HG03095 (cell line): Measurements from ENCODE around the gene SLC25A15.

Experiments used
- ATAC-seq: cut with Tn5 transposase; IDR thresholded peaks from one replicate; pipeline ENCODE4 v1.9.1; 2021; ENCODE audit warnings: moderate library complexity; ENCODE audit not compliant: unreplicated experiment

The SLC25A15 gene

DNA sequence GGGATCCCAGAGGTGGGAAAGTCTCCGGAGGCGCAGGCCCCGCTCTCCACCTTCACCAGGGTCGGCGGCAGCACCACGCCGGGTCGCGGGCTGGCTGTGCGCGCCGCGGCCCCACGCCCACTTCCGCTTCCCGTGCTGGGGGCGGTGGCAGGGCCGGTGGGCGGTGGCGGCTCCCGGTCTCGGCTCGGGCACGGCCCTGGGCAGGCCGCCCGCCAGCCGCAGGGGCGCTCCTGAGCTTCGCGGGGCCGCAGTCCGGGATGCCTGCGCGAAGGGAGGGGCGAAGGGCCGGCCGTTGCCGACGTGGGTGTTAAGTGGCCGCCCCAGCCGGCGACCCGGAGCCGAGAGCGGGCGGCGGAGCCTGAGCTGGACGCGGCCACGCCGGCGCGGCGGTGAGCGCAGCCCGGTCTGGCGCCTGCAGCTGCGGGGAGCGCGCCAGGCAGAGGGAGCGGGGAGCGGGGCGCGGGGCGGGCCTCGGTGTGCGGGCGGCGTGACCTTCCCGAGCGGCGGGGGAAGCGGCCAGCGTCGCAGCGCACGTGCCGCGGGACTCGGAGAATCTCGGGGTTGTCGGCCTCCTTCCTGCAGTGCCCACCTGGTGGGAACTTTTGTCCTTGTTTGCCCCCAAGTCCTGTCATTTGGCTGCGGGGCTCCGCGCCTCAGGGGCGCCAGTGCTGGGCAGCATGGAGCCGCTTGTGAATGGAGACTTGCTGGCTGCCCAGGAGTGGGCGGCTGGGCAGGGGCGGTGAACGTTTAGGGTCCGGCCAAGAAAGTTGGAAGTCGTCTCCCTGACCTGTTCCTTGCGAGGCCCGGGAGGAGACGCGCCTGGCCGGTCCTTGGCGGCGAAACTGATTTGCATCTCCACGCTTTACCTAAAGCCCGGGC, at the start of gene SLC25A15:
SLC25A15 (plus strand) TSS at position 337 of the 879 bp plus-strand sequence. CDS start 3,616 bp downstream, outside the sequence.
- peak; percentile 81 for ATAC-seq

DNA sequence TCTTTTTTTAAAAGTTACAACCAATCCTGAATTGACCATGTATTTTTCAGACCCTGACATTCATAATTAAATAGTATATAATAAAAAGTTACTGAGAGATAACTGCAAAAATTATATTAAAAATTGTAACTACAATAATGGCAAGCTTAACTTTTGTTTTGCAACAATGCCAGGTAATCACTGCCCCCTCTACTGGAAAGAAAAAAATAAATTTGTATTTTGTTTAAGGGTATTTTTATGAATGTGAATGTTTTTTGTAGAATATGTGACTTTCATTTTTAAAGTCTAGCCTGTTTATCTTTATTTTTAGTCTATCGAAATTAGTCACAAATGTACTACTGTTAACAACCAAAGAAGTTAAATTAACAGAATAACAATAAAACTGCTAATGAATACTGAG, 40.1 kb upstream of the SLC25A15 start:
- ATAC-seq, result no peak

DNA sequence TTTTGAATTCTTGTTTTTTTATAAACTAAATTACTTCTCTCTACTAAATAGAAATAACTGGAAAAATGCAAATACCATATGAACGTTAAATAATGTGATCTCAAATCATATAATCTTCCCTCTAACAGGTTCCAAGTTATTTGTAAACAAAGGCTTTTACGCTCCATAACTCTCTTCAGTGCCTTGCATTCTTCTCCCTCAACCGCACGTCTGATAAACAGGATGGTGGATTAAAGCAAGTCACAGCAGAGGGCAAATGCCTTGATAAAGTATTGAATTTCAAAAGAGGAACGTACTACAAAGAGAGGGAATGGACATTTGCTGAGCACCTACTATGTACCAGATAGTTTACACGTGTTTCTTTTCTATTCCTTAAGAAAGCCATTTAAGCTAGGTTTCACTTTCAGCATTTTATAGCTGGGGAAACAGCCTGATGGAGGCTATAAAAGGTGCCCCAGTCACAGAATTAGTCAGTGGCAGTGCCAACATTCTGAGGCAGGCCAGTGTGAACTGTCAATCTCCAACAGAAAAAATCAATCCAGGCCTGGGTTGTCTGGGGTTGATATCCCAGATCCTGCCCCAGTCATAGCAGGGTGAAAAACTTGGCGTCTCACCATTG, 34.2 kb upstream of the SLC25A15 start:
- ATAC-seq, result no peak

DNA sequence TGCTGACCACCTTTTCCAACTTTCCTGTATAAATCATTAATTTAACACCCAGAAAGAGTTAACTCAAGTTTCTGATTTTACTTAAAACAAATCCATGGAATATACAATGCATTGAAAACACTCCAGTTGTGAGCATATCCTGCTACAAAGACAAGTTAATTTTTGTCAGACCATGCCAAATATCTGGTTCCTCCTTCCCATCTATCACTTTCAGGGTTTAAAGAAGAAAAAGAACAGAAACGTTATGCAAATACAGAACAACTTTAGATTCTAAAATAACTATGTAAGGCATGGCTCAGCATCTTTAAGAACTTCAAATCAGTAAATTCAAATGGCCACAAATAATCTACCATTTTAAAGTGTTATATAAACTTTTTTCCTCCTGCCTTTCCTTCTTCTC, 33.4 kb upstream of the SLC25A15 start:
- ATAC-seq, result peak; percentile 57

DNA sequence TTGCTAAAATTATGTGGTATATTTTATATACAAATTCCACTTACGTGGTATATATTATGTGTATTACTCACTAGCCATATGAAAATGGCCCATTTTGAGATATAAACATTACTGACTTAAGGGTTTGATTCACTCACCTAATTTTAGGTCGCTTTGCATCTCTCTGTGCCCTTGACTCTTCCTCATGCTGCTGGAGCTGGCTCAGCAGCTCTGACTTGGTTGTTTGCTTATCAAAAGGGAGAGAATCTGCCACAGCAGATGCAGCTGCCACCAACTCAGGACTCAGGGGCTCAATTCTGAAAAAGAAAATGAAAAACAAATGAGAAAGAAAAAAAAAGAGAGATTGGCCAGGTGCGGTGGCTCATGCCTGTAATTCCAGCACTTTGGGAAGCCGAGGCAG, 30.6 kb upstream of the SLC25A15 start:
- no peak for ATAC-seq

DNA sequence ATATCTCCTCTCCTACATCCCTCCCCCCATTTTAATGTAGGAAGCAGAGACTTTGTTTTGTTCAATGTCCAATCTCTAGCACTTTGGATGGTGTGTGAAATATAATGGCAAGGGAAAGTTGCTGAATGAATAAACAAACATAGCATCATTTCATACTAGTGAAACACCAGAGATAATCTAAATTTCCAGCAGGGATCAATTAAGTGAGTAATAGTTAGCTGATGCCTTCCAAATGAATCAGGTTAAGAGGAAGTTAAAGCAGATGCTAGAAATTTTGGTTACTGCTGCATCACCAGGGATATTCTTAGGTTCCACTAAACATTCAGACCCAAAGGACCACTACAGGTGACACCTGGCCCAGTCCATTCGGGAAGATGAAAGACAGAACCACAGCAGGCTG, 26.6 kb upstream of the SLC25A15 start:
- no peak for ATAC-seq

DNA sequence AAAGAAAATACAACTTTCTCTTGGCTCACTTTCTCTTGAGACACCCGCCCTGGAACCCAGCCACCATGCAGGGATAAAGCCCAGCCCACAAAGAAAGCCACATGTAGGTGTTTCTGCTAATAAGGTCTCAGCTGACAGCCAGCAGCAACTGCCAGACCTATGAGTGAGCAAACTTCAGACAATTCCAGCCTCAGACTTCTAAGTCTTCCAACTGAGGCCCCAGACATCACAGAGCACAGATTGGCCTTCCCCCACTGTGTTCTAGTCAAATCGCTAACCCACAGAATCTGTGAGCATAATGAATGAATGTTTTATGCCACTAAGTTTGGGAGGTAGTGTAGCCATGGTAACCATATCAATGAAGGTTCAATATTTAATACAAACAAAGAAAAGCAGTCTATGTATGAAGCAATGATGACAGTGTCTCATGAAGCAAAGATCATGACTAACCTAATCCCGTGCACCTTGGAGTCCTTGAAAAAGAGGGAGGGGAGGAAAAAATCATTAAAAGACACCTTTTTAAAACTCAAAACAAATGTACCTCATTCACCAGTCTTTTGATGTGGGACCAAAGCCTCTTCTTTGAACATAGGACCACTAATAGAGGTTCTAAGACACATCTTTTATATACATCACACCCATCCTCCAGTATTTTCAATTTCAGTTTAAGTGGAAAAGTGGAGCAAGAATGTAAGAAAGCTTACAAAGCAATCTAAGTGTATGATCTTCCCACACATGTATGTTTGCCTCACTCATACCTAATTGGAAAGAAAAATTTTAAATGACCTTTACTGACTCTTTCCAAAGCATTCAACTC, 24.6 kb upstream of the SLC25A15 start:
- no peak for ATAC-seq

DNA sequence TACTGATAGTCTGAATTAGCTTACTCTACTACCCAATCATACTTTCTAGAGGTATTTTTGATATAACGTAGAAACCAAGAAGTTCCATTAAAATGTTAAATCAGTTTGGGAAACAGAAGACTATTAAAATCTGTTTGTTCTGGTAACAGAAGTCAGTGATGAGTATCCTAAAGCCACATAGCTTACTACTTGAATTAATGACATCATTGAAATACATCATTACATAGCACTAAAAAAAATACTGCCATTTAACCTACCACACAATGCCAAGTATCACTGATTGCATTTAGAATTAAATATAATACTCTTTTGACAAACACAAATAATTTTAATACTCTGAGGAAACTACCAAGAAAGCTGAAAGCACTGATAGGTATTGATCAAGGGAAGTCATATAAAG, 23.8 kb upstream of the SLC25A15 start:
- no peak for ATAC-seq

DNA sequence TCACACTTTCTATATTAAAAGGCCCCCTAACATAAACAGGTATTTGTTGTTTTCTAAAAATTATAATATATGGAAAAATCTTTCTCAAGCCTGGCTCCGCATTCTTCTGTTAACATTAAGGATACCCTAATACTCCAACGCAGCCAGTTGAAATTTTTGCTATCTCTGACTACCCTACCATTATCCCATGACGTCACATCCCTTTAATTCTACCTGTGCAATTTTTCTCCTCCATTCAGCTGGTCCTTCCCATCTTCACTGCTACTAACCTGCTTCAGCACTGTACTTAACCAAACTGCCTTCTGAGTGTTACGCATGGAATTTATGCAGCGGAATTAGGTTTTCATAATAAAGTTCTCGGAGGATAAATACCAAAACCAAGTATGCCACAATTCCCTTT, 19.4 kb upstream of the SLC25A15 start:
- ATAC-seq, result no peak

DNA sequence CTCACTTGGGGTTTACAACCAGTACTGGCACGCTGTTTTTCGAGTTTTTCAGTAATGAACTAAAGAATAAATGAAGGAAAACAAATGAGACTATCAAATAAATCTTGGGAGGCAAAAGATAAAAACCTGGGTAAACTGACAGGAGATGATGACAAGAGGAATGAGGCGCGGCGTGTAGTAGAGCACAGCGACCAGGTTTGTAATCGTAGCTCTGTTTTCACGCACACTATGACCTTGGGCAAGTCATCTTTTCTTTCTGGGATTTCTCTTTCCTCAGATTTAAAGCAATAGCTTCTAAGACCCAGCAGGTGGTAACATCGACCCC, 18.8 kb upstream of the SLC25A15 start:
- no peak for ATAC-seq

DNA sequence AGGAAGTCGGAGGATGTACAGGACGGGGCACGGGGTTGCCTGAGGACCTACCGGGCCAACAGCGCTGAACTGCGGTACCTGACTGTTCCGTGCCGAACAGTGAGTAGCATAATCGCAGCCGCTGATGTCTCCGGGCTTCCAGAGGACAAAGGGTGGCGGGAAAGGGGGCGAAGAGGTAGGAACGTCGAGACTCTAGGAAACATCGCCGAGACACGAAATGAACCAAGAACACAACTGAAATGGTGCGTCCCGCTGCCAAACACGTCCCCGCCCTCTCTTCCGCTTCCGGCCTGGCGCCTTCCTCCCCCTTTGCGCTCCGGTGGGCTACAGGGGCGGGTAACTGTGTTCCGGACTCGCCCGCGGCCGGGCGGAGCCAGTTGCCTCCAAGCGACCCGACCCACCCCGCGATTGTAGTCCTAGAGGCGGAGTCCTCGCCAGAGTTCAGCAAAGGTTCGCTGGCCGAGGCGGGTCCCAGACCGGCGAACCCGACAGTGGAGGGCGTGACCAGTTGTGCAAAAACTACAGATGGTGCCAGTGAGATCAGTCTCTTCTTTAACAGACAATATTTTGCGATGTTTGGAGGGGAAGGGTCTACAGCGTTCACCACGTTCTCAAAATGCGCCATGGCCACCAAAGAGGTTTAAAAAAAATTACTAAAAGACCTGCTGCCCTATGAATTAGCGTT, 18.3 kb upstream of the SLC25A15 start, which contains the start of gene MRPS31:
MRPS31 (minus strand) TSS at position 257 of the 685 bp plus-strand sequence; CDS start at position 203, 54 bp downstream.
- ATAC-seq, result peak; percentile 96

DNA sequence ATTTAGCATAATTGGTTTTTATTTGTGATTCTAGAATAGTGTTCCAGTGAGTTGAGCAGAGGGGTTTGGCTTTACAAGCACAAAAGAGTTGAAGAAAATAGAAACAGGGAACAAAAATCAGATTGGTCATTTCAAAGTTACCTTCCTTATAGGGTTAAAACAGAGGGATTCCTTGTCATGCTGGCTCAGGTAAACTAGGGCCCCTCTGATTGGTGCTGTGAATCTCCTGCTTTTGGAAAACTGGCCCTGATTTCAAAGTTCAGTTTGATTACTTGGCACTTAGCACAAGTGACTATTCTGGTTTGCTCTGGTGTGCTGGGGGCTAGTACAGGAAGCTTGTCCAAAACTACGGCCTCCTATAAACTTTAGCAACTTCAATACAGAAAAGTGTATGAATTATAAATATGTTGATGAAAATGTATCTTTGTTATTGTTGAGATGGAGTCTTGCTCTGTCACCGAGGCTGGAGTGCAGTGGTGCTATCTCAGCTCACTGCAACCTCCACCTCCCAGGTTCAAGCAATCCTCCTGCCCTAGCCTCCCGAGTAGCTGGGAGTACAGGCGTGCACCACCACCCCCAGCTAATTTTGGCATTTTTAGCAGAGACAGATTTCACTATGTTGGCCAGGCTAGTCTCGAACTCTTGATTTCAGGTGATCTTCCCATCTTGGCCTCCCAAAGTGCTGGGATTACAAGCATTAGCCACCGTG, 16.5 kb upstream of the SLC25A15 start:
- ATAC-seq, result no peak

DNA sequence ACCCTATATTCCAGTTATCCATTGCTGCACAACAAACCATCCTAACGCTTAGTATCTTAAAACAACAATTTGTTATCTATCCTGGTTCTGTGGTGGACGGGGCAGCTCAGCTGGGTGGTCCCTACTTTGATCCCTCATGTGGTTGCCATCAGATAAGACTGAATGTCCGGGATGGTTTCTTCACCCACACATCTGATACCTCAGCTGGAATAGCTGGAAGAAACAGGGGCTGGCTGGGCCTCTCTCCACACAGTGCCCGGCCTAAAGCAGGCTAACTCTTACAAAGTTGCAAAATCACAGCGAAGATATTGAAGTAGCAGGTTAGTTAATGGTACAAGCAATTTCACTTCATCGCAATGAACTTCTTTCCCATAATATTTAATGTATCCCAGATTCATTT, 14.7 kb upstream of the SLC25A15 start:
- no peak for ATAC-seq

DNA sequence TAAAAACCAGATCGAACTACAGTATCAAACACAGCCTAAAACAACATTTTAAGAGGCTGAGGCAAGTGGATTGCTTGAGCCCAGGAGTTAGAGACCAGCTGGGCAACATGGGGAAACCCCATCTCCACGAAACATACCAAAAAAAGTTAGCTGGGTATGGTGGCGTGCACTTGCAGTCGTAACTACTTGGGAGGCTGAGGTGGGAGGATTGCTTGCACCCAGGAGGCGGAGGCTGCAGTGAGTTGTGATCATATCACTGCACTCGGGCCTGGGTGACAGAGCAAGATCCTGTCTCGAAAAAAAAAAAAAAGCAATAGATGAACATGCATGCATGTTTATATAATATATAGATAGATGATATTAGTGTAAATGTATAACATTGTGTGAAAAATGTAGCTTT, 13.2 kb upstream of the SLC25A15 start:
- no peak for ATAC-seq

DNA sequence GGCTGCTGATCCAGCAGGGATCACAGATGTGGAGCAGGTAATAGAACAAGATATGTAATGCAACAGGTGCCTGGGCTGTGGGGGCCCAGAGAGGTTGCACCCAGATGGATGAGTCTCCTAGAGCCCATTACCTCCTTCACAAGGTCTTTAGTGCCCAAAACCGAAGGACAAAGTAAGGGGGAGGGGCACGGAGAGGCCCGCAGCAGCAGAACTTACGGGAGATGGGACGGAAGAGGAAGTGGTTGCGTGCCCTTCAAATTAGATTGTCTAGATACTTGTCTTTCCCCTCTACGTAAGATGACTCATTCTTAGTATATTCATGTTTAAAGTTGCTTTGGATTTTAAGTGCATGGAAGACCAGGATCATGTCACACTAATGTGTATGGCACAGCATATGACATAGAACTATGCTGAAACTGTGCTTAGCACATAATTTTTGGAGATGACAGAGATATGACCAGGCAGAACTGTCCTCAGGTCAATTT, 12.7 kb upstream of the SLC25A15 start:
- peak; percentile 52 for ATAC-seq

DNA sequence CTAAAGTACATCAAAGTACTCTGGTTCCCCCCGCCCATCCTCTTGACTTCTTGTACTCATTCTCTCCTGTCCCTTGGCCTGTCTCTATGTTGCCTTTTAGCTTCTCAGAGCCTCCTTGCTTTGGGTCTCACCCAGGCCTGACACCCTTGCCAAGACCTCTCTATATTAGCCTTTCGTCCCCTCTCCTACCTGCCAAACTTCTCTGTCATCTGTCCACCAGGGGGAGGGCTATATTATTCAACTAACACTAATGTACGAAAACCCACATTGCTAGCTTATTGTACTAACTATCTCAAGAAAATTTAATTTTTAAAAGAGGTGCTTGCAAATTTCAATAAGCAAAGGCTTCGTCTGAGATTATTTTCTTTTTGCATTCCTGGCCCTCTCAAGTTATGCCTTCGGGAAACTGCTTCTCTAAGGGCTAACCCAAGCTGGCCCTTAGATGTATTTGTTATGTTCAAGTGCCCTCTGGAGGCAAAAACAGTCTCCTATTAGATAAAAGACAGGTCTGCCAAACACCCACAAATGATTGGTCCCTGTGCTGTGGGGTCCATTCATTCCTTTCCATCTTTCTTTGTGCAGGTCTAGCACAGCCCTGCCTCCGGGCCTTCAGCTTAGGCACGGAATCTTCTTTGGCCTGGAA, 12.1 kb upstream of the SLC25A15 start:
- peak; percentile 80 for ATAC-seq

DNA sequence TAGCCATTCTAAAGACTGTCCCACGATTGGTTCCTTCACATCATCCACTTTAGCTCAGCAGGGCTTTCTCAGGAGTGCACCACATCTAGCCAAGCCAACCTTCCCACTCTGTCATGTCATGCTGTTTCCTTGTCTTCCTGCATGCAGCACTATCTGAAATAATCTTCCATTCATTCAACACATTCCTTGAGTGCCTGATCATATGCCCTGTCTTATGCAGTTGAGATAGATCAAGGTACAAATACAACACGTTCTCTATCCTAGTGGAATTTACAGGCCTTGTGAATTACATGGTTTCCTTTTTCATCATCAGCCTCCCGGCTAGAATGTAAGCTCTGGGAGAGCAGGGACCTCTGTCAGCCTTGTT, 11.6 kb upstream of the SLC25A15 start:
- ATAC-seq, result peak; percentile 7

DNA sequence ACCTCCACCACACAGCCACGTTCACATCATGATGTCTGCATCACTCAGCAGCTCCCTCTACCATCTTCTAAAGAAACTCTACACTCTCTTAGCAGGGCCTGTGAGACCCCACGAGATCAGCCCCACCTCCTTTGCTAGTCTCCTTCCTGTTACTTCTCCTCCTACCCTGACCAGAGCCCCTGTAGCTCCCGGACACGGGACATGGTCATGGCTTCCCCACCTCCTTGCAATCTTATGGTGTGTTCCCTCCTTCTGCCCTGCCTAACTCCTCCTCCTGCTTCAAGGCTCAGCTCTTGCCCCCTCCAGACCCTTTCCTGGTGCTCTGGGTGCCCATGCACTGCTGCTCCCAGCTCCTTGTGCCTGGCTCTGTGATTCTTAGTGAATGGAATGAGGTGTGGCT, 10.4 kb upstream of the SLC25A15 start:
- no peak for ATAC-seq

DNA sequence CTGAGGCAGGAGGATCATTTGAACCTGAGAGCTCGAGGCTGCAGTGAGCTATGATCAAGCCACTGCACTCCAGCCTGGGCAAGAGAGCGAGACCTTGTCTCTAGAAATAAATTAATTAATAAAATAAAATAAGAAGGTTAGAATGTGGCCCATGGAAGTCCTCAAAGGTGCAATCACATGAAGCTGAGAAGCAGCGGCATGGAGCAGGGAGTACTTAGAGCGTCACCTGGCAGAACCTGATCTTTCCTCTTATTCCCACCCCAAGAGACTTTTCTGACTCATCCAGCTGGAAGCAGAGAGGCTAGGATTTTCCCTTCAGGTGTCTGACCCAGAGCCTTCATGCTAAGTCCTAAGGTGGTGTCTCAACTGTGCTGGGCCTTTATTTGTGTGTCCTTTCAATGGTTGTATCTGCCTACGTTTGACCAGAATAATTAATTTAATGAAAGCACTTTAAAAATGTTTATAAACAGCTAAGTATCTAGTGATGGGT, 9.6 kb upstream of the SLC25A15 start:
- ATAC-seq, result no peak
